ENCODE results near the gene SOCS7. TPM values are rescaled to one million over a fixed set of nuclear protein-coding genes. Genes with fewer than 3 reads are reported as not detected.

SOCS7 gene
- polyA plus RNA-seq, 3 donors: 0.14 to 13.2 (median 0.15) TPM

GRCh38 chr17:38354466-38354865 is 2.8 kb downstream of the SOCS7 start:
- no peak overlapping the region for H3K4me3 ChIP-seq (replicated peaks in 1 of 3; ENCODE audit: low read depth in 2 of 3, low read length in 3 of 3)
- no peaks in the 10 kb centered on the region for H3K36me3 ChIP-seq (replicated peaks in 1 of 2; ENCODE audit: control insufficient read depth in 1 of 2, insufficient read depth in 2 of 2, low read length in 2 of 2)
- peaks cover 40% of the 10 kb centered on the region for H3K79me2 ChIP-seq (ENCODE audit: insufficient read depth, low read length)
- TF ChIP-seq, protein P1, sequence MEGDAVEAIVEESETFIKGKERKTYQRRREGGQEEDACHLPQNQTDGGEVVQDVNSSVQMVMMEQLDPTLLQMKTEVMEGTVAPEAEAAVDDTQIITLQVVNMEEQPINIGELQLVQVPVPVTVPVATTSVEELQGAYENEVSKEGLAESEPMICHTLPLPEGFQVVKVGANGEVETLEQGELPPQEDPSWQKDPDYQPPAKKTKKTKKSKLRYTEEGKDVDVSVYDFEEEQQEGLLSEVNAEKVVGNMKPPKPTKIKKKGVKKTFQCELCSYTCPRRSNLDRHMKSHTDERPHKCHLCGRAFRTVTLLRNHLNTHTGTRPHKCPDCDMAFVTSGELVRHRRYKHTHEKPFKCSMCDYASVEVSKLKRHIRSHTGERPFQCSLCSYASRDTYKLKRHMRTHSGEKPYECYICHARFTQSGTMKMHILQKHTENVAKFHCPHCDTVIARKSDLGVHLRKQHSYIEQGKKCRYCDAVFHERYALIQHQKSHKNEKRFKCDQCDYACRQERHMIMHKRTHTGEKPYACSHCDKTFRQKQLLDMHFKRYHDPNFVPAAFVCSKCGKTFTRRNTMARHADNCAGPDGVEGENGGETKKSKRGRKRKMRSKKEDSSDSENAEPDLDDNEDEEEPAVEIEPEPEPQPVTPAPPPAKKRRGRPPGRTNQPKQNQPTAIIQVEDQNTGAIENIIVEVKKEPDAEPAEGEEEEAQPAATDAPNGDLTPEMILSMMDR (IDR thresholded peaks at IDR 0.05): no peak
- intact Hi-C loops (cut with micrococcal nuclease): no loop called here
- H3K27ac ChIP-seq (ENCODE audit: low read depth in 1 of 2, low read length in 2 of 2): no peak overlapping the region
- peaks cover 4 to 9% of the 10 kb centered on the region in 2 donors for H3K36me3 Mint-ChIP-seq
- no peak overlapping the region for H2AFZ ChIP-seq (ENCODE audit: insufficient read depth, low read depth, low read length, poor library complexity, severe bottlenecking)
- H3K27ac Mint-ChIP-seq: no peak overlapping the region
- no peak for DNase-seq
- H3K4me1 ChIP-seq (ENCODE audit: control insufficient read depth in 1 of 2, insufficient read depth in 2 of 2, low read length in 2 of 2): peaks cover 17 to 30% of the 10 kb centered on the region in 2 donors
- 85% methylated on average over 2 of the region's 7 CpGs for WGBS (ENCODE audit: insufficient coverage)
- peak overlapping the region; percentile 13 for H3K4me2 ChIP-seq (replicated peaks; ENCODE audit: extremely low read depth, low read length, poor library complexity, severe bottlenecking)
- H3K9ac ChIP-seq (ENCODE audit: insufficient read depth, low read length, poor library complexity, severe bottlenecking): no peak overlapping the region
- no peak overlapping the region for H3K4me3 Mint-ChIP-seq
- no peaks in the 10 kb centered on the region for H3K27me3 ChIP-seq (ENCODE audit: control insufficient read depth in 2 of 2, insufficient read depth in 2 of 2, low read length in 2 of 2)
- H3K9me3 Mint-ChIP-seq: no peaks in the 10 kb centered on the region
- peaks cover 42% of the 10 kb centered on the region for H4K20me1 ChIP-seq (ENCODE audit: insufficient read depth, low read length)
- H3K9me3 ChIP-seq (replicated peaks in 1 of 2; ENCODE audit: control insufficient read depth in 1 of 2, insufficient read depth in 1 of 2, low read length in 2 of 2): no peaks in the 10 kb centered on the region
- H3K27me3 Mint-ChIP-seq (ENCODE audit: low read depth in 3 of 3): peaks cover 0 to 3% (median 2%) of the 10 kb centered on the region in 3 donors
- H3K4me1 Mint-ChIP-seq: peaks cover 36% of the 10 kb centered on the region

GRCh38 chr17:38355251-38355650 is 3.6 kb downstream of the SOCS7 start:
- peaks cover 17 to 30% of the 10 kb centered on the region in 2 donors for H3K4me1 ChIP-seq (ENCODE audit: control insufficient read depth in 1 of 2, insufficient read depth in 2 of 2, low read length in 2 of 2)
- H3K79me2 ChIP-seq (ENCODE audit: insufficient read depth, low read length): peaks cover 44% of the 10 kb centered on the region
- TF ChIP-seq, protein P1 (IDR thresholded peaks at IDR 0.05): no peak
- Mint-ChIP-seq H3K9me3 (no peaks in the 10 kb centered on the region), H3K27ac (no peak overlapping the region), H3K27me3 (ENCODE audit: low read depth in 3 of 3) (peaks cover 0 to 3% (median 0%) of the 10 kb centered on the region in 3 donors), H3K4me1 (peaks cover 36% of the 10 kb centered on the region), H3K4me3 (no peak overlapping the region), H3K36me3 (peaks cover 4 to 9% of the 10 kb centered on the region in 2 donors)
- no peak overlapping the region for H3K27ac ChIP-seq (ENCODE audit: low read depth in 1 of 2, low read length in 2 of 2)
- H3K9ac ChIP-seq (ENCODE audit: insufficient read depth, low read length, poor library complexity, severe bottlenecking): no peak overlapping the region
- H3K4me3 ChIP-seq (replicated peaks in 1 of 3; ENCODE audit: low read depth in 2 of 3, low read length in 3 of 3): no peak overlapping the region
- no peak overlapping the region for H3K4me2 ChIP-seq (replicated peaks; ENCODE audit: extremely low read depth, low read length, poor library complexity, severe bottlenecking)
- no peaks in the 10 kb centered on the region for H3K9me3 ChIP-seq (replicated peaks in 1 of 2; ENCODE audit: control insufficient read depth in 1 of 2, insufficient read depth in 1 of 2, low read length in 2 of 2)
- DNase-seq: no peak
- intact Hi-C loops (cut with micrococcal nuclease): no loop called here
- H4K20me1 ChIP-seq (ENCODE audit: insufficient read depth, low read length): peaks cover 42% of the 10 kb centered on the region
- 93% methylated on average over 3 of the region's 4 CpGs for WGBS (ENCODE audit: insufficient coverage)
- no peak overlapping the region for H2AFZ ChIP-seq (ENCODE audit: insufficient read depth, low read depth, low read length, poor library complexity, severe bottlenecking)
- no peaks in the 10 kb centered on the region for H3K36me3 ChIP-seq (replicated peaks in 1 of 2; ENCODE audit: control insufficient read depth in 1 of 2, insufficient read depth in 2 of 2, low read length in 2 of 2)
- H3K27me3 ChIP-seq (ENCODE audit: control insufficient read depth in 2 of 2, insufficient read depth in 2 of 2, low read length in 2 of 2): no peaks in the 10 kb centered on the region
